ENCODE measurements around the gene TPSG1.

Gene TPSG1

GRCh38 chr16:1197237-1197866, 27.7 kb downstream of the TPSG1 start:
- Histone ChIP-seq H3K27ac (ENCODE audit: low read length) (no peak overlapping the region), H3K9me2 (replicated peaks; ENCODE audit: insufficient read depth, low read length) (no peaks in the 10 kb centered on the region), H3K79me2 (ENCODE audit: low read length) (no peaks in the 10 kb centered on the region), H3K4me3 (ENCODE audit: low read length) (no peak overlapping the region), H3K9me3 (replicated peaks; ENCODE audit: insufficient read depth, low read length) (no peaks in the 10 kb centered on the region), H3K4me2 (ENCODE audit: low read depth, low read length) (no peak overlapping the region), H2AFZ (ENCODE audit: low read length) (no peak overlapping the region), H3F3A (ENCODE audit: insufficient read depth, low read length) (no peaks in the 10 kb centered on the region), H3K4me1 (ENCODE audit: low read length) (no peaks in the 10 kb centered on the region), H4K20me1 (ENCODE audit: insufficient read depth, low read length) (no peaks in the 10 kb centered on the region), H3K9ac (ENCODE audit: low read length) (no peak overlapping the region), H3K36me3 (replicated peaks; ENCODE audit: insufficient read depth, low read length) (no peaks in the 10 kb centered on the region), H3K27me3 (replicated peaks; ENCODE audit: insufficient read depth, low read length) (peaks cover 73% of the 10 kb centered on the region)
- TF ChIP-seq CTCF (IDR thresholded peaks at IDR 0.05; ENCODE audit: low read length): no peak
- TF ChIP-seq EZH2 (optimal IDR thresholded peaks at IDR 0.05; ENCODE audit: low read depth, low read length): no peak
- no peak for TF ChIP-seq EZH2phosphoT487 (IDR thresholded peaks at IDR 0.05; ENCODE audit: low read length)
- DNase-seq: no peak

- no peak for DNase-seq
- Histone ChIP-seq H3K4me1 (ENCODE audit: low read length) (no peaks in the 10 kb centered on the region), H3K9ac (ENCODE audit: low read length) (no peak overlapping the region)
Measured at GRCh38 chr16:1196494-1196893, 28.6 kb downstream of the TPSG1 start.

DNA sequence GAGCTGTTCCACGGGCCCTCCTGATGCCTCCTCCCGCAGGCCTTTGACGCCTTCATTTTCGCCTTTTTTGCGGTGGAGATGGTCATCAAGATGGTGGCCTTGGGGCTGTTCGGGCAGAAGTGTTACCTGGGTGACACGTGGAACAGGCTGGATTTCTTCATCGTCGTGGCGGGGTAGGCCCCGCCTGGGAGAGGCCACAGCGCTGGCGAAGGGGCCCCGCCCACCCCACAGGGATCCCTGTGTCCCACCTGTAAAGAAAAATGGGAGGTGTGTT, 29.7 kb downstream of the TPSG1 start:
- Histone ChIP-seq H3K4me2 (ENCODE audit: low read depth, low read length) (no peak overlapping the region), H3K36me3 (replicated peaks; ENCODE audit: insufficient read depth, low read length) (no peaks in the 10 kb centered on the region), H4K20me1 (ENCODE audit: insufficient read depth, low read length) (no peaks in the 10 kb centered on the region), H3K9me2 (replicated peaks; ENCODE audit: insufficient read depth, low read length) (no peaks in the 10 kb centered on the region), H3F3A (ENCODE audit: insufficient read depth, low read length) (no peaks in the 10 kb centered on the region), H3K27me3 (replicated peaks; ENCODE audit: insufficient read depth, low read length) (peaks cover 58% of the 10 kb centered on the region), H3K79me2 (ENCODE audit: low read length) (no peaks in the 10 kb centered on the region), H3K4me1 (ENCODE audit: low read length) (no peaks in the 10 kb centered on the region), H3K9ac (ENCODE audit: low read length) (no peak overlapping the region), H3K27ac (ENCODE audit: low read length) (no peak overlapping the region), H3K4me3 (ENCODE audit: low read length) (no peak overlapping the region), H3K9me3 (replicated peaks; ENCODE audit: insufficient read depth, low read length) (no peaks in the 10 kb centered on the region), H2AFZ (ENCODE audit: low read length) (no peak overlapping the region)
- no peak for DNase-seq
- no peak for TF ChIP-seq EZH2 (optimal IDR thresholded peaks at IDR 0.05; ENCODE audit: low read depth, low read length)
- no peak for TF ChIP-seq CTCF (IDR thresholded peaks at IDR 0.05; ENCODE audit: low read length)
- no peak for TF ChIP-seq EZH2phosphoT487 (IDR thresholded peaks at IDR 0.05; ENCODE audit: low read length)

More at GRCh38 chr16:1196494-1196893, 28.6 kb downstream of the TPSG1 start:
- Histone ChIP-seq H4K20me1 (ENCODE audit: insufficient read depth, low read length) (no peaks in the 10 kb centered on the region), H2AFZ (ENCODE audit: low read length) (no peak overlapping the region), H3K9me3 (replicated peaks; ENCODE audit: insufficient read depth, low read length) (no peaks in the 10 kb centered on the region), H3K27me3 (replicated peaks; ENCODE audit: insufficient read depth, low read length) (peaks cover 65% of the 10 kb centered on the region), H3K4me3 (ENCODE audit: low read length) (no peak overlapping the region), H3K9me2 (replicated peaks; ENCODE audit: insufficient read depth, low read length) (no peaks in the 10 kb centered on the region), H3K4me2 (ENCODE audit: low read depth, low read length) (no peak overlapping the region), H3F3A (ENCODE audit: insufficient read depth, low read length) (no peaks in the 10 kb centered on the region), H3K27ac (ENCODE audit: low read length) (no peak overlapping the region), H3K79me2 (ENCODE audit: low read length) (no peaks in the 10 kb centered on the region), H3K36me3 (replicated peaks; ENCODE audit: insufficient read depth, low read length) (no peaks in the 10 kb centered on the region)
- TF ChIP-seq CTCF (IDR thresholded peaks at IDR 0.05; ENCODE audit: low read length) (no peak), EZH2phosphoT487 (IDR thresholded peaks at IDR 0.05; ENCODE audit: low read length) (no peak), EZH2 (optimal IDR thresholded peaks at IDR 0.05; ENCODE audit: low read depth, low read length) (no peak)
